HEK293T (cell line): ENCODE measurements around the gene DNAH14.

Source experiments
- CTCF ChIA-PET: fragments of 350-600 bp; formaldehyde crosslinking; extraction: SDS; loops from one replicate; lab custom pipeline; 2021; ENCODE audit warnings: antibody characterized with exemption, inconsistent platforms; lab: Yijun Ruan, JAX
- POLR2A ChIA-PET: fragments of 350-600 bp; formaldehyde crosslinking; extraction: SDS; loops from one replicate; lab custom pipeline; 2020; ENCODE audit warnings: antibody characterized with exemption, inconsistent platforms; lab: Yijun Ruan, JAX
- DNase-seq: peaks from one replicate; pipeline ENCODE4 v3.0.0; 2012; ENCODE audit warnings: mixed read lengths; ENCODE audit errors: extremely low spot score
- ARNT ChIP-seq: fragments of 450-650 bp; IDR thresholded peaks from 2 replicates; pipeline ENCODE4 v1.6.1; 2017; ENCODE audit warnings: mild to moderate bottlenecking
- BHLHE40 ChIP-seq: fragments of 450-650 bp; IDR thresholded peaks from 2 replicates; pipeline ENCODE4 v1.6.1; 2016; ENCODE audit warnings: mild to moderate bottlenecking, moderate library complexity, borderline replicate concordance
- CTBP1 ChIP-seq: fragments of 450-650 bp; IDR thresholded peaks from 2 replicates; pipeline ENCODE4 v1.6.1; 2016; ENCODE audit warnings: borderline replicate concordance
- ELF4 ChIP-seq: fragments of 450-650 bp; IDR thresholded peaks from 2 replicates; pipeline ENCODE4 v1.6.1; 2017; ENCODE audit warnings: antibody characterized with exemption
- FOXA1 ChIP-seq: fragments of 450-650 bp; IDR thresholded peaks from 2 replicates; pipeline ENCODE4 v1.6.1; 2016; ENCODE audit warnings: mild to moderate bottlenecking
- FOXK2 ChIP-seq: fragments of 450-650 bp; IDR thresholded peaks from 2 replicates; pipeline ENCODE4 v1.6.1; 2016; ENCODE audit warnings: mild to moderate bottlenecking
- FOXM1 ChIP-seq: fragments of 450-650 bp; IDR thresholded peaks from 2 replicates; pipeline ENCODE4 v1.6.1; 2017; ENCODE audit warnings: mild to moderate bottlenecking, borderline replicate concordance
- HDGF ChIP-seq: fragments of 450-650 bp; IDR thresholded peaks from 2 replicates; pipeline ENCODE4 v1.6.1; 2017; ENCODE audit warnings: antibody characterized with exemption, borderline replicate concordance
- L3MBTL2 ChIP-seq: fragments of 450-650 bp; conservative IDR thresholded peaks from 2 replicates; pipeline ENCODE4 v1.6.1; 2016; ENCODE audit warnings: mild to moderate bottlenecking
- LEF1 ChIP-seq: fragments of 450-650 bp; IDR thresholded peaks from 2 replicates; pipeline ENCODE4 v1.6.1; 2017; ENCODE audit warnings: mild to moderate bottlenecking, borderline replicate concordance
- NFRKB ChIP-seq: fragments of 450-650 bp; IDR thresholded peaks from 2 replicates; pipeline ENCODE4 v1.6.1; 2016; ENCODE audit warnings: mild to moderate bottlenecking, moderate library complexity
- PKNOX1 ChIP-seq: fragments of 450-650 bp; IDR thresholded peaks from 2 replicates; pipeline ENCODE4 v1.6.1; 2016
- SP1 ChIP-seq: fragments of 450-650 bp; IDR thresholded peaks from 2 replicates; pipeline ENCODE4 v1.6.1; 2017
- SUZ12 ChIP-seq: fragments of 450-650 bp; IDR thresholded peaks from 2 replicates; pipeline ENCODE4 v1.6.1; 2016; ENCODE audit warnings: mild to moderate bottlenecking
- TARDBP ChIP-seq: fragments of 450-650 bp; IDR thresholded peaks from 2 replicates; pipeline ENCODE4 v1.6.1; 2016
- ZNF384 ChIP-seq: fragments of 450-650 bp; IDR thresholded peaks from 2 replicates; pipeline ENCODE4 v1.6.1; 2016

Gene DNAH14

GRCh38 chr1:225435957-225436392, 506.5 kb downstream of the DNAH14 start:
- no peak for DNase-seq
- ChIA-PET POLR2A (no interaction called here), CTCF (no interaction called here)
- TF ChIP-seq CTBP1 (no peak), HDGF (no peak), BHLHE40 (no peak), FOXM1 (no peak), NFRKB (no peak), SUZ12 (no peak), ARNT (no peak), ZNF384 (no peak), L3MBTL2 (no peak), PKNOX1 (no peak), TARDBP (no peak), SP1 (no peak), FOXK2 (no peak), LEF1 (no peak), FOXA1 (no peak), ELF4 (no peak)

- CTCF ChIA-PET = no interaction called here
Observed at GRCh38 chr1:225437710-225438437, 508.4 kb downstream of the DNAH14 start.

GRCh38 chr1:225440380-225441221, 511.1 kb downstream of the DNAH14 start:
- TF ChIP-seq LEF1 (no peak), L3MBTL2 (no peak), TARDBP (no peak), FOXK2 (no peak), SUZ12 (no peak), ARNT (no peak), BHLHE40 (no peak), FOXM1 (no peak), NFRKB (no peak), CTBP1 (no peak), HDGF (no peak), ZNF384 (no peak), SP1 (no peak)
- CTCF ChIA-PET = interaction anchor here (0.6 to 1.5 kb wide), 5 partner anchors 17 to 368 kb away, joined by 3 to 6 read pairs (median 4); partner anchors contain the start of gene SRP9

More at GRCh38 chr1:225437710-225438437, 508.4 kb downstream of the DNAH14 start:
- peak; percentile 61 for DNase-seq
- POLR2A ChIA-PET = interaction anchor here (1.0 kb wide), 1 partner anchor 11 kb away, joined by 4 read pairs; no protein-coding TSS in a partner anchor
- TF ChIP-seq ZNF384 (no peak), SUZ12 (no peak), NFRKB (no peak), L3MBTL2 (no peak), ELF4 (peak; percentile 28; the same call in 1 of the 2 replicates), LEF1 (no peak)

GRCh38 chr1:225441314-225442122, 512.0 kb downstream of the DNAH14 start:
- CTCF ChIA-PET = interaction anchor here (0.6 to 1.5 kb wide), 2 partner anchors 15 to 19 kb away, joined by 3 to 6 read pairs; no protein-coding TSS in a partner anchor
- POLR2A ChIA-PET = interaction anchor here (0.6 kb wide), 1 partner anchor 511 kb away, joined by 3 read pairs; no protein-coding TSS in a partner anchor
- no peak for TF ChIP-seq LEF1
- no peak for TF ChIP-seq HDGF
- no peak for DNase-seq

More at GRCh38 chr1:225440380-225441221, 511.1 kb downstream of the DNAH14 start:
- POLR2A ChIA-PET = interaction anchor here (0.6 kb wide), 1 partner anchor 510 kb away, joined by 3 read pairs; no protein-coding TSS in a partner anchor
- DNase-seq = no peak

GRCh38 chr1:225442123-225442505, 512.6 kb downstream of the DNAH14 start:
- TF ChIP-seq BHLHE40 (no peak), L3MBTL2 (no peak), SP1 (no peak), HDGF (no peak), SUZ12 (no peak), PKNOX1 (no peak), ARNT (no peak), FOXA1 (no peak), NFRKB (no peak), FOXM1 (no peak), ZNF384 (no peak), CTBP1 (no peak), FOXK2 (no peak), ELF4 (no peak), TARDBP (no peak), LEF1 (no peak)
- ChIA-PET CTCF (interaction anchor here (0.6 to 1.5 kb wide), 2 partner anchors 16 to 18 kb away, joined by 3 to 6 read pairs; no protein-coding TSS in a partner anchor), POLR2A (no interaction called here)
- DNase-seq = no peak
